ENCODE results near the gene VSNL1. TPM values are rescaled to one million over a fixed set of nuclear protein-coding genes. Genes with fewer than 3 reads are reported as not detected.

Gene VSNL1
- polyA plus RNA-seq, 1 donor = 0.70 TPM

DNA sequence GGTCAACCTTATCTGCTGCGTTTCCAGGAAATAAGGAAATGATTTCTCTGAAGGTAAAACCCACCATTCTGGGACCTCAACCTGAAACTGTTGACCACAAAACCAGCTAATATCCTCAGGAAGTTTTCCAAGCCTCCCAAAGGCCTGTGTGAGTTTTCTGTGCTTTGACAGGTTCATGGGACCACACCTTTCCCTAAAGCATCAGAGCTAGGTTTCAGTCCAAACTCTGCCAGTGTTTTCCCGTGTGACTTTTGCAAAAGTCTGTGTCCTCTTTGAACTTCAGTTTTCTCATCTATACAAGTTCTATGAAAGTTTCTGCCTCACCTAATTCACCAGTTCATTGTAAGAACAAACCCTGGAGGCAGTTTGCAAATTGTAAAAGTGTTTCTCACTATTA lies 39.8 kb downstream of the VSNL1 start:
- Histone ChIP-seq H3K27me3 (ENCODE audit: control insufficient read depth, insufficient read depth, low read length) (no peaks in the 10 kb centered on the region), H3K9me3 (ENCODE audit: control insufficient read depth, low read depth, low read length) (no peaks in the 10 kb centered on the region), H3K27ac (ENCODE audit: low read length) (no peak overlapping the region), H3K4me1 (ENCODE audit: control insufficient read depth, insufficient read depth, low read length) (no peaks in the 10 kb centered on the region), H3K4me3 (ENCODE audit: low read length) (no peak overlapping the region), H3K36me3 (ENCODE audit: control insufficient read depth, insufficient read depth, low read length) (no peaks in the 10 kb centered on the region)
- whole genome bisulfite sequencing (ENCODE audit: insufficient coverage, low lambda C conversion rate) = 100% methylated on average over 1 of the region's 2 CpGs
- DNase-seq = no peak

DNA sequence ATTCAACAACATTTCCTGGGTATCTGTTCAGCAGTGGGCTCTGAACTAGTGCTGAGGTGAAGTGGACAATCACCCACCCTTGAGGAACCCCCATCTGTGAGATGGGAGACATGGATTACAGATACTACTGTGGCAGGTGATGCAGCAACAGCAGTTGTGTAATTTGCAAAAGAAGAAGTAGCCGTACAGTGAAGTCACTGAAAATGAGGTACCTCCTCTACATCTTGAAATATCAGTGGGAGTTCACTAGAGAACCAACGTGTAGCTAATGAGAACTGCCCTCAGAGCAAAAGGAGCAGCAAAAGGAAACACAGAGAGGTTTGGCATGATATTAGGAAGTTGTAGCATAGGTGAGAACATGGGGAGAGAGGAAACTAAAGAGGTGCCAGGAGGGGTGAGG lies 41.3 kb downstream of the VSNL1 start:
- no peak overlapping the region for H3K4me3 ChIP-seq (ENCODE audit: low read length)
- no peaks in the 10 kb centered on the region for H3K36me3 ChIP-seq (ENCODE audit: control insufficient read depth, insufficient read depth, low read length)
- WGBS (ENCODE audit: insufficient coverage, low lambda C conversion rate) = 60% methylated on average over 1 of the region's 2 CpGs
- H3K27me3 ChIP-seq (ENCODE audit: control insufficient read depth, insufficient read depth, low read length) = no peaks in the 10 kb centered on the region
- H3K9me3 ChIP-seq (ENCODE audit: control insufficient read depth, low read depth, low read length) = no peaks in the 10 kb centered on the region
- H3K27ac ChIP-seq (ENCODE audit: low read length) = no peak overlapping the region
- no peak for DNase-seq
- no peaks in the 10 kb centered on the region for H3K4me1 ChIP-seq (ENCODE audit: control insufficient read depth, insufficient read depth, low read length)

GRCh38 chr2:17583166-17583565 lies 42.7 kb downstream of the VSNL1 start:
- H3K27me3 ChIP-seq (ENCODE audit: control insufficient read depth, insufficient read depth, low read length) = no peaks in the 10 kb centered on the region
- no peak overlapping the region for H3K4me3 ChIP-seq (ENCODE audit: low read length)
- no peaks in the 10 kb centered on the region for H3K4me1 ChIP-seq (ENCODE audit: control insufficient read depth, insufficient read depth, low read length)
- H3K27ac ChIP-seq (ENCODE audit: low read length) = no peak overlapping the region
- H3K36me3 ChIP-seq (ENCODE audit: control insufficient read depth, insufficient read depth, low read length) = no peaks in the 10 kb centered on the region
- no CpG with 5 or more reads among the region's 2 CpGs for WGBS (ENCODE audit: insufficient coverage, low lambda C conversion rate)
- no peak for DNase-seq
- no peaks in the 10 kb centered on the region for H3K9me3 ChIP-seq (ENCODE audit: control insufficient read depth, low read depth, low read length)

DNA sequence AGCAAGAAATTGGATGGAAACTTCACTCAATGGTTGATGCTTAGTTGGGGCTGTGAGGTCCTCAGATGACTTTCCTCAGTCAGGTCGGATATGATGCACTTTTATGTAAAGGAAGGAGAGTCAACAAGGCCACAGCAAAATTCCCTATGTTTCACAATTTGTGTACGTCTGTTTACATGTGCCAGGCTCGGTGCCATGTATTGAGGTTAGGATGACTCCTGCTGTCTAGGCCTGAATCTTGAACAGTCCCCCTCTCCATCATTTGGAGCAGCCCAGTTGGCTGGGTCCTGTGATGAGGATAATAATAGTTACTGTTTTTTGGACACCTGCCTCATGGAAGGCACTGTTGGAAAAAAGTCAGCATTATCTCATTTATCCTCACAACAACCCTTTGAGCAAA lies 43.1 kb downstream of the VSNL1 start:
- Histone ChIP-seq H3K4me3 (ENCODE audit: low read length) (no peak overlapping the region), H3K27ac (ENCODE audit: low read length) (no peak overlapping the region), H3K9me3 (ENCODE audit: control insufficient read depth, low read depth, low read length) (no peaks in the 10 kb centered on the region), H3K36me3 (ENCODE audit: control insufficient read depth, insufficient read depth, low read length) (no peaks in the 10 kb centered on the region), H3K4me1 (ENCODE audit: control insufficient read depth, insufficient read depth, low read length) (no peaks in the 10 kb centered on the region), H3K27me3 (ENCODE audit: control insufficient read depth, insufficient read depth, low read length) (no peaks in the 10 kb centered on the region)
- WGBS (ENCODE audit: insufficient coverage, low lambda C conversion rate) = no CpG with 5 or more reads among the region's 3 CpGs
- no peak for DNase-seq

DNA sequence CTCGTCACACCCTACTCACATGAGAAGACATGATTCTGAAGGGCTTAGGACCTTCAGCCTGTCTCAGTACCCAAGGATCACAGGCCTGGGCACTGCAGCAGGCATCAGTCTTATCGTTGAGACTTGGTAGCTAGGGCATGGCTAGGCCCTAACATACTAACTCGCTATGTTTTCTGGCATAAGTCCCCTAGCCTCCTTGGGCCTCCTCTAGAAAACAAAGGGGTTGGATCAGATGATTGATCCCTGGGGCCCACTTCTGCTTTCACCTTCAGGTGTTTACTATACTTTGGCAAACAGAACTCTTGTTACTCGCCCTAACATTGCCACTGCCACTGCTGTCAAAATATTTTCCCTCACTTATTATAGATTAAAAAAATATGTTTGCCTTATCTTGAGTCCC lies 44.2 kb downstream of the VSNL1 start:
- no peaks in the 10 kb centered on the region for H3K36me3 ChIP-seq (ENCODE audit: control insufficient read depth, insufficient read depth, low read length)
- H3K4me1 ChIP-seq (ENCODE audit: control insufficient read depth, insufficient read depth, low read length) = no peaks in the 10 kb centered on the region
- no peak for DNase-seq
- no peaks in the 10 kb centered on the region for H3K9me3 ChIP-seq (ENCODE audit: control insufficient read depth, low read depth, low read length)
- H3K27me3 ChIP-seq (ENCODE audit: control insufficient read depth, insufficient read depth, low read length) = no peaks in the 10 kb centered on the region
- no CpG with 5 or more reads among the region's 4 CpGs for WGBS (ENCODE audit: insufficient coverage, low lambda C conversion rate)
- H3K4me3 ChIP-seq (ENCODE audit: low read length) = no peak overlapping the region
- no peak overlapping the region for H3K27ac ChIP-seq (ENCODE audit: low read length)

DNA sequence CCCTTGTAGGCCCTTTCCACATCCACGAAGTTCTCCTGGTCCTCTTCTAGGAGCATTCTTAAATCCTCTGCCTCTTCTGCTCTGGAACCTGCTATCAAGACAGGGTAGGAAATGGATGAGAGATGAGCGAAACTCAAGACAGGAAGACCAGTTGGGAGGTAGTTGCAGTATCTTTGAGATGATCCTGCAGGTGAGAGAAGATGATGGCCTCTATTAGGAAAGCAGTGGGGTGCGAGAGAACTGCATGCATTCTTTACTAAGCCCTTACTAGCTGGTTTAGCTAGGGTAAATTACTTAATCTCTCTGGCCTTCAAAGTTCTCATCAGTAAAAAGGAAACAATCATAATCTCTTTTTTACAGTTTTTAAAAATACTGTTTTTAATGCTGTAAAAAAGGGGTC lies 47.0 kb downstream of the VSNL1 start:
- DNase-seq = no peak

GRCh38 chr2:17588031-17588430 lies 47.5 kb downstream of the VSNL1 start:
- no peak overlapping the region for H3K4me3 ChIP-seq (ENCODE audit: low read length)
- no peaks in the 10 kb centered on the region for H3K27me3 ChIP-seq (ENCODE audit: control insufficient read depth, insufficient read depth, low read length)
- no peaks in the 10 kb centered on the region for H3K4me1 ChIP-seq (ENCODE audit: control insufficient read depth, insufficient read depth, low read length)
- no peak overlapping the region for H3K27ac ChIP-seq (ENCODE audit: low read length)
- WGBS (ENCODE audit: insufficient coverage, low lambda C conversion rate) = no CpG with 5 or more reads among the region's 2 CpGs
- DNase-seq = no peak
- H3K9me3 ChIP-seq (ENCODE audit: control insufficient read depth, low read depth, low read length) = no peaks in the 10 kb centered on the region
- H3K36me3 ChIP-seq (ENCODE audit: control insufficient read depth, insufficient read depth, low read length) = no peaks in the 10 kb centered on the region

More for the DNA sequence above, 47.0 kb downstream of the VSNL1 start:
- Histone ChIP-seq H3K4me3 (ENCODE audit: low read length) (no peak overlapping the region), H3K4me1 (ENCODE audit: control insufficient read depth, insufficient read depth, low read length) (no peaks in the 10 kb centered on the region), H3K27me3 (ENCODE audit: control insufficient read depth, insufficient read depth, low read length) (no peaks in the 10 kb centered on the region), H3K36me3 (ENCODE audit: control insufficient read depth, insufficient read depth, low read length) (no peaks in the 10 kb centered on the region), H3K9me3 (ENCODE audit: control insufficient read depth, low read depth, low read length) (no peaks in the 10 kb centered on the region), H3K27ac (ENCODE audit: low read length) (no peak overlapping the region)
- 100% methylated on average over 2 of the region's 3 CpGs for WGBS (ENCODE audit: insufficient coverage, low lambda C conversion rate)

DNA sequence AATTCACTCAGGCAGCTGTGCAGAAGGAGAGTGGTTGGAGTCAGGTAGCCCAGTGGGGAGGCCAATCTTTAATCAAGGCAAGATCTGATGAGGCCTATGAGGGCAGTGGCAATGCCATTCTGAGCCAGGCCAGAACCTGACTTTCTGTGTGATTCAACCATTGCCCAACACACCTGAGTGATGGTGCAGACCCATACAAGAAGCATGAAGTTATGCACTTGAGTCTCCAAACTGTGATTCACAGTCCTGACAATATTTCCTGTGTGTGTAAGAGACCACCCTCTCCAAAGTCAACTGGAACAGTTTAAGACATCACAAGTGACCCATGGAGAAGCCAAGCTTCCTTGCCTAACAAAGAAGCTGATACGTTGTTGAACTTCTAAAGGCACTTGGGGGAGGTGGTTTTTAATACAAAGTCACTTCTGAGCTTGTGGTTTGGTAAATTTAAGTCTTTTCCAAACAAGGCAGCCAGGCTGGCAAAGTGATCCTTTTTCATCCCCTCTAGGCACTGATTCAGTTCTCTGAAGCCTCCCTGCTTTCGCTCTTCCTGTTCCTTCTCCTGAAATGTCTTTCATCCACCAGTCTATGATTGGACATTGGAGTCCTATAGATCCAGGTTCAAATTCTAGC lies 49.0 kb downstream of the VSNL1 start:
- no peak overlapping the region for H3K4me3 ChIP-seq (ENCODE audit: low read length)

GRCh38 chr2:17590342-17590911 lies 49.9 kb downstream of the VSNL1 start:
- Histone ChIP-seq H3K9me3 (ENCODE audit: control insufficient read depth, low read depth, low read length) (no peaks in the 10 kb centered on the region), H3K4me3 (ENCODE audit: low read length) (no peak overlapping the region), H3K36me3 (ENCODE audit: control insufficient read depth, insufficient read depth, low read length) (no peaks in the 10 kb centered on the region), H3K27me3 (ENCODE audit: control insufficient read depth, insufficient read depth, low read length) (no peaks in the 10 kb centered on the region), H3K4me1 (ENCODE audit: control insufficient read depth, insufficient read depth, low read length) (no peaks in the 10 kb centered on the region), H3K27ac (ENCODE audit: low read length) (no peak overlapping the region)
- DNase-seq = no peak
- 100% methylated on average over 1 of the region's 2 CpGs for WGBS (ENCODE audit: insufficient coverage, low lambda C conversion rate)

More for the DNA sequence above, 49.0 kb downstream of the VSNL1 start:
- WGBS (ENCODE audit: insufficient coverage, low lambda C conversion rate) = no CpG with 5 or more reads among the region's 2 CpGs
- Histone ChIP-seq H3K9me3 (ENCODE audit: control insufficient read depth, low read depth, low read length) (no peaks in the 10 kb centered on the region), H3K4me1 (ENCODE audit: control insufficient read depth, insufficient read depth, low read length) (no peaks in the 10 kb centered on the region), H3K27me3 (ENCODE audit: control insufficient read depth, insufficient read depth, low read length) (no peaks in the 10 kb centered on the region), H3K36me3 (ENCODE audit: control insufficient read depth, insufficient read depth, low read length) (no peaks in the 10 kb centered on the region), H3K27ac (ENCODE audit: low read length) (no peak overlapping the region)
- DNase-seq = no peak

DNA sequence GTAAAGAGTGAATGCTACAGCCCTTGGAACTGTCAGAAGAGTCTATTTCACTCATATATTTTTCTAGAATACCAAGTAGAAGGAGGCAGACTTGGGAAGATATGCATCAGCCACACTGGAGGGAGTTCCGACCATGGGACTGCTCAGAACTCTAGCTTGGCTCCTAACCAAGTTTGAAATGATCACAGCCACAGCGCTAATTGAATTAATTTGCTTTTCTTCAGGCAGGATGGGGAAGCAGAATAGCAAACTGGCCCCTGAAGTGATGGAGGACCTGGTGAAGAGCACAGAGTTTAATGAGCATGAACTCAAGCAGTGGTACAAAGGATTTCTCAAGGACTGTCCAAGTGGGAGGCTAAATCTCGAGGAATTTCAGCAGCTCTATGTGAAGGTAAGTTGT lies 51.4 kb downstream of the VSNL1 start:
- Histone ChIP-seq H3K4me3 (ENCODE audit: low read length) (no peak overlapping the region), H3K27me3 (ENCODE audit: control insufficient read depth, insufficient read depth, low read length) (no peaks in the 10 kb centered on the region), H3K9me3 (ENCODE audit: control insufficient read depth, low read depth, low read length) (no peaks in the 10 kb centered on the region), H3K27ac (ENCODE audit: low read length) (no peak overlapping the region), H3K36me3 (ENCODE audit: control insufficient read depth, insufficient read depth, low read length) (no peaks in the 10 kb centered on the region), H3K4me1 (ENCODE audit: control insufficient read depth, insufficient read depth, low read length) (no peaks in the 10 kb centered on the region)
- WGBS (ENCODE audit: insufficient coverage, low lambda C conversion rate) = no CpG with 5 or more reads among the region's 3 CpGs
- no peak for DNase-seq

Data from large intestine (tissue), 3 donors.